Panc1 (cell line): ENCODE measurements around the gene TTC34. TPM values are rescaled to one million over a fixed set of nuclear protein-coding genes. Genes with fewer than 3 reads are reported as not detected.
"Not testable (repeated sequence)": the region's sequence is repeated elsewhere in the genome, so short reads cannot be mapped to it uniquely, and the experiment has no call there.

Source experiments
- ATAC-seq: fragments of 200-7000 bp; cut with Tn5 transposase; 2 replicates; pipeline ENCODE4 v1.9.1; 2020; ENCODE audit warnings: mild to moderate bottlenecking, moderate library complexity
- BruUV-seq: library from RNA; stranded (reverse); fragments of 400-500 nt; replicated peaks from 2 replicates; lab custom pipeline; 2021; lab: Mats Ljungman, UMichigan
- CTCF ChIA-PET: fragments of 300-600 bp; sonication (Branson Sonifier 250); formaldehyde crosslinking; loops from one replicate; lab custom pipeline; 2022; ENCODE audit warnings: antibody characterized with exemption; lab: Charles Lee
- POLR2A ChIA-PET: fragments of 300-600 bp; sonication (Branson Sonifier 250); formaldehyde crosslinking; loops from one replicate; lab custom pipeline; 2022; ENCODE audit warnings: antibody characterized with exemption; lab: Charles Lee
- DNase-seq: peaks from one replicate; pipeline ENCODE4 v3.0.0-alpha.2; 2010; ENCODE audit warnings: low read depth, low spot score
- H3K27ac ChIP-seq: 2 replicates; pipeline ENCODE4 v1.5.1; 2011; ENCODE audit warnings: mild to moderate bottlenecking, low read length, inconsistent platforms
- H3K27me3 ChIP-seq: fragments of 200-500 bp; sonication (Bioruptor generic); 2 replicates; pipeline ENCODE4 v1.6.0; 2014; ENCODE audit warnings: low read length, inconsistent platforms; ENCODE audit not compliant: control insufficient read depth, insufficient read depth
- H3K36me3 ChIP-seq: fragments of 200-500 bp; sonication (Bioruptor generic); 2 replicates; pipeline ENCODE4 v1.5.1; 2014; ENCODE audit warnings: inconsistent platforms, mild to moderate bottlenecking, low read length, moderate library complexity; ENCODE audit not compliant: control insufficient read depth, insufficient read depth
- H3K4me1 ChIP-seq: 2 replicates; pipeline ENCODE4 v1.5.1; 2011; ENCODE audit warnings: inconsistent platforms, mild to moderate bottlenecking, low read length, moderate library complexity; ENCODE audit not compliant: control insufficient read depth, insufficient read depth
- H3K4me3 ChIP-seq, 2 experiments: 2 replicates each; pipeline ENCODE4 v1.5.1; 2011 to 2012; ENCODE audit warnings: low read depth in 2 of 2, low read length in 2 of 2, mild to moderate bottlenecking in 2 of 2, inconsistent platforms in 1 of 2, moderate library complexity in 1 of 2
- H3K9me3 ChIP-seq: fragments of 200-500 bp; sonication (Bioruptor generic); 2 replicates; pipeline ENCODE4 v1.5.1; 2014; ENCODE audit warnings: low read depth, mild to moderate bottlenecking, inconsistent platforms, low read length, moderate library complexity; ENCODE audit not compliant: control insufficient read depth, insufficient read depth
- in situ Hi-C: cut with HindIII; loops from 2 replicates; pipeline ENCODE4 v1.10.0; 2016; ENCODE audit warnings: low sequenced_read_pairs, low pct_unique_long_range_greater_than_20kb
- intact Hi-C: fragments of 100-400 bp; cut with micrococcal nuclease; formaldehyde crosslinking; loops from one replicate; pipeline ENCODE4 v1.10.0; 2022; ENCODE audit not compliant: unreplicated experiment
- total RNA-seq: library from RNA; stranded (reverse); gene quantifications from one replicate; pipeline ENCODE4 v1.2.1, GENCODE V29; 2021; ENCODE audit not compliant: unreplicated experiment

The TTC34 gene
- total RNA-seq, 1 experiment from 2014 or later, result 1.5 TPM

GRCh38 chr1:2748626-2749025 is 52.9 kb downstream of the TTC34 start:
- H3K9me3 ChIP-seq, H3K4me3 ChIP-seq, POLR2A ChIA-PET, H3K36me3 ChIP-seq, BruUV-seq, H3K27me3 ChIP-seq, H3K27ac ChIP-seq, DNase-seq, ATAC-seq, in situ Hi-C loops, intact Hi-C loops, H3K4me1 ChIP-seq, CTCF ChIA-PET: not testable (repeated sequence)

GRCh38 chr1:2694796-2695195 is 106.7 kb downstream of the TTC34 start:
- DNase-seq, H3K36me3 ChIP-seq, intact Hi-C loops, in situ Hi-C loops, H3K9me3 ChIP-seq, ATAC-seq, BruUV-seq, CTCF ChIA-PET, POLR2A ChIA-PET, H3K27me3 ChIP-seq, H3K4me1 ChIP-seq, H3K4me3 ChIP-seq, H3K27ac ChIP-seq: not testable (repeated sequence)

DNA sequence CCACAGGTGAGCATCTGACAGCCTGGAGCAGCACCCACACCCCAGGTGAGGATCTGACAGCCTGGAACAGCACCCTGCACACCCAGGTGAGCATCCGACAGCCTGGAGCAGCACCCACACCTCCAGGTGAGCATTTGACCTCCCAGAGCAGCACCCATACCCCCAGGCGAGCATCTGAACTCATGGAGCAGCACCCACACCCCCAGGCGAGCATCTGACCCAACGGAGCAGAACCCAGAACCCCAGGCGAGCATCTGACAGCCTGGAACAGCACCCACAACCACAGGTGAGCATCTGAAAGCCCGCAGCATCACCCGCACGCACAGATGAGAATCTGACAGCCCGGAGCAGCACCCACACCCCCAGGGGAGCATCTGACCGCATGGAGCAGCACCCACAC is 111.3 kb downstream of the TTC34 start:
- H3K27ac ChIP-seq, in situ Hi-C loops, CTCF ChIA-PET, H3K4me1 ChIP-seq, H3K4me3 ChIP-seq, ATAC-seq, H3K27me3 ChIP-seq, H3K36me3 ChIP-seq, BruUV-seq, DNase-seq, intact Hi-C loops, POLR2A ChIA-PET, H3K9me3 ChIP-seq: not testable (repeated sequence)

- not testable (repeated sequence) for BruUV-seq
These were observed 113.2 kb downstream of the TTC34 start for GRCh38 chr1:2688336-2688665.

DNA sequence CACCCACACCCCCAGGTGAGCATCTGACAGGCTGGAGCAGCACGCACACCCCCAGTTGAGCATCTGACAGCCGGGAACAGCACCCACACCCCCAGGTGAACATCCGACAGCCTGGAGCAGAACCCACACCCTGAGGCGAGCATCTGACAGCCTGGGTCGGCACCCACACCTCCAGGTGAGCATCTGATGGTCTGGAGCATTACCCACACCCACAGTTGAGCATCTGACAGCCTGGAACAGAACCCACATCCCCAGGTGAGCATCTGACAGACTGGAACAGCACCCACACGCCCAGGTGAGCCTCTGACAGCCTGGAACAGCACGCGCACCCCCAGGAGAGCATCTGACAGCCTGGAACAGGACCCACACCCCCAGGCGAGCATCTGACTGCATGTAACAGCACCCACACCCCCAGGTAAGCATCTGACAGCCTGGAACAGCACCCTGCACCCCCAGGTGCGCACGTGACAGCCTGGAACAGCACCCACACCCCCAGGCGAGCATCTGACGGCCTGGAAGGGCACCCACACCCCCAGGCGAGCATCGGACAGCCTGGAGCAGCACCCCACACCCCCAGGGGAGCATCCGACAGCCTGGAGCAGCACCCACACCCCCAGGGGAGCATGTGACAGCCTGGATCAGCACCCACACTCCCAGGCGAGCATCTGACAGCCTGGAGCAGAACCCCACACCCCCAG is 113.7 kb downstream of the TTC34 start:
- H3K4me3 ChIP-seq, H3K27ac ChIP-seq, DNase-seq, H3K27me3 ChIP-seq, ATAC-seq, BruUV-seq, POLR2A ChIA-PET, intact Hi-C loops, CTCF ChIA-PET, in situ Hi-C loops, H3K36me3 ChIP-seq, H3K9me3 ChIP-seq, H3K4me1 ChIP-seq: not testable (repeated sequence)

More at GRCh38 chr1:2688336-2688665, 113.2 kb downstream of the TTC34 start:
- intact Hi-C loops, in situ Hi-C loops, DNase-seq, H3K4me3 ChIP-seq, H3K27ac ChIP-seq, H3K27me3 ChIP-seq, H3K9me3 ChIP-seq, H3K4me1 ChIP-seq, CTCF ChIA-PET, POLR2A ChIA-PET, ATAC-seq, H3K36me3 ChIP-seq: not testable (repeated sequence)

GRCh38 chr1:2687174-2687591 is 114.3 kb downstream of the TTC34 start:
- H3K4me3 ChIP-seq, CTCF ChIA-PET, H3K36me3 ChIP-seq, in situ Hi-C loops, H3K4me1 ChIP-seq, H3K9me3 ChIP-seq, DNase-seq, H3K27ac ChIP-seq, intact Hi-C loops, ATAC-seq, POLR2A ChIA-PET, H3K27me3 ChIP-seq, BruUV-seq: not testable (repeated sequence)

- H3K36me3 ChIP-seq, CTCF ChIA-PET, H3K27ac ChIP-seq, POLR2A ChIA-PET, H3K4me3 ChIP-seq, BruUV-seq, intact Hi-C loops, ATAC-seq, H3K27me3 ChIP-seq, H3K4me1 ChIP-seq, DNase-seq, H3K9me3 ChIP-seq, in situ Hi-C loops: not testable (repeated sequence)
These were observed 115.2 kb downstream of the TTC34 start for GRCh38 chr1:2686091-2686863.
